ENCODE measurements around the gene SDS.

The SDS gene
- 29.3 to 452 (median 212) reads per million in 17 experiments for total RNA-seq

GRCh38 chr12:113403435-113404415, at the start of gene SDS:
SDS (minus strand) TSS chr12:113403887; CDS start chr12:113399708, 4,179 bp downstream.
- DNase-seq, result peak; percentile 92 to 97 (median 94)

GRCh38 chr12:113453330-113453729, 49.6 kb upstream of the SDS start:
- no peak for DNase-seq

GRCh38 chr12:113452458-113452857, 48.8 kb upstream of the SDS start:
- no peak for DNase-seq

- DNase-seq, result no peak
These were observed 46.2 kb upstream of the SDS start for GRCh38 chr12:113449839-113450238.

GRCh38 chr12:113449299-113449698, 45.6 kb upstream of the SDS start:
- no peak for DNase-seq

- DNase-seq, result no peak
These were observed 45.2 kb upstream of the SDS start for GRCh38 chr12:113448873-113449272.

- peak; percentile 43 to 77 (median 70) for DNase-seq
These were observed 42.0 kb upstream of the SDS start for GRCh38 chr12:113445544-113446171.

- no peak for DNase-seq
These were observed 39.4 kb upstream of the SDS start for GRCh38 chr12:113443030-113443539.

- DNase-seq, result no peak
These were observed 37.5 kb upstream of the SDS start for GRCh38 chr12:113440947-113441782.

GRCh38 chr12:113440336-113440735, 36.6 kb upstream of the SDS start:
- no peak for DNase-seq

GRCh38 chr12:113439606-113440030, 35.9 kb upstream of the SDS start:
- DNase-seq, result peak in 3 of 4 experiments; percentile 37 to 65 (median 54)

GRCh38 chr12:113439301-113439597, 35.6 kb upstream of the SDS start:
- no peak for DNase-seq

- no peak for DNase-seq
These were observed 35.0 kb upstream of the SDS start for GRCh38 chr12:113438523-113439300.

- DNase-seq, result no peak
These were observed 34.0 kb upstream of the SDS start for GRCh38 chr12:113437729-113438100.

- no peak for DNase-seq
These were observed 33.5 kb upstream of the SDS start for GRCh38 chr12:113436993-113437728.

GRCh38 chr12:113436586-113436985, 32.9 kb upstream of the SDS start:
- DNase-seq, result no peak

GRCh38 chr12:113435367-113435766, 31.7 kb upstream of the SDS start:
- DNase-seq, result no peak

GRCh38 chr12:113432986-113433385, 29.3 kb upstream of the SDS start:
- DNase-seq, result no peak

- no peak for DNase-seq
These were observed 24.8 kb upstream of the SDS start for GRCh38 chr12:113428482-113428881.

- DNase-seq, result no peak
These were observed 24.2 kb upstream of the SDS start for GRCh38 chr12:113427882-113428281.

GRCh38 chr12:113425960-113426453, 22.3 kb upstream of the SDS start:
- DNase-seq, result no peak

All from suppressor macrophage (primary cell).